CD4-positive, alpha-beta T cell treated with Interleukin-15 for 1 hour (primary cell): Measurements from ENCODE around the gene OLFML2B.

Experiments
- DNase-seq: peaks from one replicate; pipeline ENCODE4 v3.0.0-alpha.2; 2020

Gene OLFML2B

DNA sequence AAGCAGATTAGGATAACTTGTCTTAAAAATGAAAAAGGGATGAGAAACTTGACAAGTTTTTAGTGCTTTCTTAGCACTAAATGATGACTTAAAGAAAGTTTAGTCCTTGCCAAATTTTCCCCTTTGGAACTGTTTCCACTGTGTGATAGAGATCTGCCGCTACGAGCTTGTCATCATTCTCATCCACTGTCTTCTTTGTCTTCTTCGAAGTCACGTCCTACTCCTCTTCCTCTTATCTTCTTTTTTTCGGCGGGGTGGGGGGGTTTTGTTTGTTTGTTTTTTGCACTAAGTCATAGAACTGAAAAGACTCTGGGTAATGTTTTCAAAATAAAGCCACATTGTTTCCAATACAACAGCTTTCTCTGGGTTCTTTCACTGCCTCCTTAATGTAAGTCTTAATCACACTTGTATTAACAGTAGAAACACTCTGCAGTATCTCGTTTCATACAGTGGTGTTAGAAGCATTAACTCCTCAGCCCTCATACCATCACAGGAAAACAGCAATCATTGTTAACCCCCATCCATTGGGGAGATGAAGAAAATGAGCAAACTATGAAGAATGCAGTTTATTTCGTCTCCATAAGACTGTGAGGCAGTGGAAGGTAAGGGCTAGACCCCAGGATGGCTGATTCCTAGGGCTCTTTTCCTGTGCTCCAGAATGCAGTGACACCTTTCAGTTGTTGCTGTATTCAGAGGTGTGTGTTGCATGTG lies 81.8 kb downstream of the OLFML2B start:
- no peak for DNase-seq

DNA sequence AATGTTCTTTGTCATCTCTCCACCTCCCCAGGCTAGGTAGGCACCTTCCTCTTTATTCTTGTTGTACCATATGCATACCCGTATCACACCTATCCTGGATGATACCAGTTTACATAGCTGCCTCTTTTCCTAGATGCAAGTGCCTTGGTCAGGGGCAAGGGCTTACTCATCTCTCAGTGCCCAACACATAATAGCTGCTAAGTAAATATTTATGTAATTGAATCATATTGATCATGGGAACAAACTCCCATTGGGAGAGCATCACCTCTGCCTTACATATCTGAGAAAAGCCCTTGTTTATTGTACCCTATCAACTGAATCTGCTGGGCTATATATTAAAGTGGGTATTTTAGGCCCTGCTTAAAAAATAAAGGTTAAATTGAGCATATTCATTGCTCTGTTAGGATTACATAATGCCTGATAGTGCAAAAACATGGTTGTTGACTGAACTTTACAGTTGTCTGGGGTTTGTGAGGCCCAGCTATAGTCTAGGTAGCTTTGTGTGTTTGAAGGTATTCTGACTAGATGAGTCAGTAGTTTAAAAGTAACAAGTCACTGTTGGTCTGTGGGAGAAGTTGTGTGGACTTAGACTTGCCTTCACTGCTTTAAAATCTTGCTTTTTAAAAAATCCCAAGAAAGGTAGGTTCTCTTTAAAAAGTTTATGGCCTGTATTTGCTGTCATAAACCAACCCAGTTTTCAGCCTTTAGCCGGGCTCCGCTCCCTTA lies 82.6 kb downstream of the OLFML2B start:
- no peak for DNase-seq

DNA sequence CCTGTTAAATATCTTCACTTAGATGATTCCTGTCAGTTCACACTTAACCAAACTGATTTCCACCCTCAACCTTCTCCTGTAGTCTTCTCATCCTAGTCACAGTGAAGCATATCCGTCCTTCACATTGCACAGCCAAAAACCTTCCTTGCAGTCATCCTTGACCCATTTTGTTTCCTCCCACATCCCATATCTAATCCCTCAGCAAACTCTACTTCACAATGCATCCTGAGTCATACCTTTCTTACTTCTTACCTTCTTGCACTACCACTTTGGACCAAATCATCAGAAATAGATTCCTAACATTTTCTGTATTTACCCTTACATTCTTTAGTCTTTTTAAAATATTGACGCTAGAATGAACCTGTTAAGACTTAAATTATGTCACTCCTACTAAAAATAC lies 86.9 kb downstream of the OLFML2B start:
- no peak for DNase-seq

DNA sequence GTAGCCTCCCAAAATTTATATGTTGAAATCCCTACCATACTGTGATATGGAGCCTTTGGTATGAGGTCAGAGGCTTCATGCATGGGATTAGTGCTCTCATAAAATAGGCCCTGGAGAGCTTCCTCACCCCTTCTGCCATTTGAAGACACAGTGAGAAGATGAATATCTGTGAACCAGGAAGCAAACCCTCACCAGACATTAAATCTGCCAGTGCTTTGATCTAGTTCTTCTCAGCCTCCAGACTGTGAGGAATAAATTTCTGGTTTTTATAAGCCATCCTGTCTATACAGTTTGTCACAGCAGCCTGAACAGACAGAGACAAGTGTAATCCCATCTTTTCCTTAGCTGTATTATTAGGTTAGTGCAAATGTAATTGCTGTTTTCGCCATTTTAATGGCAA lies 88.4 kb downstream of the OLFML2B start:
- no peak for DNase-seq

DNA sequence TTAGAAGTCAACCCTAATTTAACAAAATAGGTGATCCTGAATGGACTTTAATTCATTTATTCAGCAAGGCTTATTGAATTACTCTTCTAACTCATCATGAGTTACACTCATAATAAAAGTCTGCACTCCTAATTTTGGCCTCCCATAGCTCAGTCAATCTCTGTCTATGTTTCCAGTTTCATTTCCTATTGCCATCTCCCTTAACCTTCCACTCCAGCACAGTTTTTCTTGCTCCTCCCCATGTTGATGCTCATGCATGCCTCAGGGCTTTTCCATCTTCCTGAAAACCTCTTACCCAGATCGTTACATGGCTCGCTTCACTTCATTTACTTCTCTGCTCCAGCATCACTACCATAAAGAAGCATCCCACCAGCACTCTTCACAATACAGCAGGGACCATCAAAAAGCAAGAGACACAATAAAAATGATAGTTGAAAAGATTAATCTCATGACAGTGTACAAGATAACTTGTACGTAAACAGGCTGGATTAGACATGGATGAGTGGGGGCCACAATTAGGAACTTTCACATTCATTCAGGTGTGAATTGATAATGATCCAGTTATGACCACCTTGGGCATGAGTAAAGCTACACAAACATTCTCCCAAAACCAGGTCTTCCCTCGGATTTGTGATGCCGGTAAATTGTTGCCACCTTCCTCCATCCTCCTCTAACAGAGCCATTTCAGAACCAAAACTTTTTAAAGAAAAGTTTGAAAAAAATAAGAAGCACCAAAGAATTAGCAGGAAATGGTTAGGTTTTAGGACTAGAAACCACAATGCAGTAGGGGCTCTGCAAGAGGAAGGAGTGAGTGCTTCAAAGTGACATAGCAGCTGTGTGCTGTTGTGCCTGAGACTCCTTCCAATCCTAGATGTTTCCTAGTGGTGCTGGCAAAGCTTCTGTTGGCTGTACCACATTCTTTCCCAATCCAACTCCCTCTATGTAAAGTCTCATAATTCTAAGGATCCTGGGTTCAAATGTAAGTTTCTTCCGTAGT lies 89.8 kb downstream of the OLFML2B start:
- DNase-seq = no peak
